Peyer's patch (tissue), 4 donors: ENCODE data around the gene PPIE. TPM values are rescaled to one million over a fixed set of nuclear protein-coding genes. Genes with fewer than 3 reads are reported as not detected.

Experiments used
- DNase-seq, 3 donors: peaks; one replicate each; pipeline ENCODE4 v3.0.0-alpha.2; 2017 to 2019
- H3K27ac ChIP-seq, 4 donors: fragments of 200-600 bp; sonication (generic); one replicate each; pipeline ENCODE4 v1.5.1; 2016 to 2019
- H3K27me3 ChIP-seq, 2 donors: fragments of 200-600 bp; sonication (generic); one replicate each; pipeline ENCODE4 v1.5.1; 2019
- H3K36me3 ChIP-seq, 3 donors: fragments of 200-600 bp; sonication (generic); one replicate each; pipeline ENCODE4 v1.5.1; 2016 to 2019
- H3K4me1 ChIP-seq, 4 donors: fragments of 200-600 bp; sonication (generic); one replicate each; pipeline ENCODE4 v1.5.1; 2016 to 2019
- H3K4me3 ChIP-seq, 4 donors: fragments of 200-600 bp; sonication (generic); 1 replicate in 3 of 4; 2 replicates in 1 of 4; pipeline ENCODE4 v1.5.1; 2016 to 2019; ENCODE audit warnings: mild to moderate bottlenecking in 1 of 4
- H3K9me3 ChIP-seq, 4 donors: fragments of 200-600 bp; sonication (generic); one replicate each; pipeline ENCODE4 v1.5.1; 2016 to 2019; ENCODE audit warnings: mild to moderate bottlenecking in 1 of 4
- CTCF ChIP-seq, 6 experiments: fragments of 450-650 bp in 4 of 6; fragments of 200-600 bp in 2 of 6; sonication (generic) in 1 of 6; IDR thresholded peaks; one replicate each; pipeline ENCODE4 v1.5.1; 2017 to 2019; ENCODE audit warnings: antibody characterized with exemption in 6 of 6, mild to moderate bottlenecking in 3 of 6, moderate library complexity in 1 of 6
- POLR2A ChIP-seq, 2 donors: fragments of 450-650 bp; IDR thresholded peaks; one replicate each; pipeline ENCODE4 v1.5.1; 2017; ENCODE audit warnings: antibody characterized with exemption in 2 of 2, mild to moderate bottlenecking in 2 of 2, moderate library complexity in 2 of 2
- total RNA-seq, 4 donors: library from RNA; depleted of rRNA; stranded (reverse); fragments of >200 nt; gene quantifications; one replicate each; pipeline ENCODE4 v1.1.0, GENCODE V29; 2016

PPIE gene
- total RNA-seq, 4 donors from 2014 or later, result 33.0 to 39.0 (median 37.0) TPM

- H3K4me1 ChIP-seq, result no peaks in the 10 kb centered on the region
- TF ChIP-seq POLR2A (IDR thresholded peaks at IDR 0.05), result no peak
Measured at GRCh38 chr1:39698568-39698967, 40.1 kb upstream of the PPIE start.

DNA sequence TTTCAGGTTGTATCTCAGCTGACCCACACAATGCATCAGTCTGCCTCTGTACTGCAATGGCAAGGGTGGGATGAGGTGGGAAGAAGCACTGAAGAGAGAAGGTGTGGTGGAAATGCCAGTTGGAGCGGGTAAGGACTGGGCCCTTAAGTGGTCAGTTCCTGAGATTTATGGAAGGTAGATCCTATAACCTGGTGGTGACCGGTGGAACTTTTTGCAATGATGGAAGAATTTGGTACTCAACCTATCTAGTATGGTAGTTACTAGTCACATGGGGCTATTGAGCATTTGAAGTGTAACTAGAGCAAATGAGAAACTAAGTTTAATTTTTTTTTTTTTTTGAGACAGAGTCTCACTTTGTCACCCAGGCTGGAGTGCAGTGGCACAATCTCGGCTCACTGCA lies 39.3 kb upstream of the PPIE start:
- H3K36me3 ChIP-seq, result no peaks in the 10 kb centered on the region
- no peaks in the 10 kb centered on the region for H3K27me3 ChIP-seq
- H3K27ac ChIP-seq, result no peak overlapping the region
- H3K4me3 ChIP-seq, result no peak overlapping the region
- H3K4me1 ChIP-seq, result no peaks in the 10 kb centered on the region
- H3K9me3 ChIP-seq, result no peaks in the 10 kb centered on the region
- no peak for DNase-seq
- peak in 1 of 6 experiments; percentile 52 for TF ChIP-seq CTCF (IDR thresholded peaks at IDR 0.05)
- no peak for TF ChIP-seq POLR2A (IDR thresholded peaks at IDR 0.05)

More at GRCh38 chr1:39698568-39698967, 40.1 kb upstream of the PPIE start:
- Histone ChIP-seq H3K27ac (no peak overlapping the region), H3K9me3 (no peaks in the 10 kb centered on the region), H3K36me3 (no peaks in the 10 kb centered on the region), H3K4me3 (no peak overlapping the region), H3K27me3 (no peaks in the 10 kb centered on the region)
- no peak for DNase-seq

GRCh38 chr1:39700348-39700747 lies 38.3 kb upstream of the PPIE start:
- no peak for DNase-seq
- Histone ChIP-seq H3K4me3 (no peak overlapping the region), H3K27me3 (no peaks in the 10 kb centered on the region), H3K4me1 (no peaks in the 10 kb centered on the region), H3K27ac (no peak overlapping the region), H3K9me3 (no peaks in the 10 kb centered on the region), H3K36me3 (no peaks in the 10 kb centered on the region)
- TF ChIP-seq POLR2A (IDR thresholded peaks at IDR 0.05) (no peak), CTCF (IDR thresholded peaks at IDR 0.05) (no peak)

- no peaks in the 10 kb centered on the region for H3K9me3 ChIP-seq
- H3K27ac ChIP-seq, result no peak overlapping the region
- no peak overlapping the region for H3K4me3 ChIP-seq
Measured at GRCh38 chr1:39701049-39701439, 37.6 kb upstream of the PPIE start.

DNA sequence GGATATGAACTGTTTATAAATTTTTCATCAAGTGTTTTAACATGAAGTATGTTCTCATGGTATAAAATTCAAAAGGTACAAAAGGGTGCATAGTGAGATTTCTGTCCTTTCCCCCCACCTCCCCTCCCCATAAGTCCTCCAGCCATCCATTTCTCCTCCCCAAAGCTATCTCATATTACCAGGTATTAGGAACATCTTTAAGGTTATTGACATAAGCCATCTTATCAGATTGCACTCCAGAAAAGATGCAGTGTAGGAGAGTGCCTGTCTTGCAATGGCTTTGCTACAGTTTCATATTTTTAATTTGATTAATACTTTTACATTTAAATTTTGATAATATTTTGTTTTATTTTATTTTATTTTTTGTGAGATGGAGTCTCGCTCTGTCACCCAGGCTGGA lies 33.9 kb upstream of the PPIE start:
- Histone ChIP-seq H3K36me3 (no peaks in the 10 kb centered on the region), H3K27me3 (no peaks in the 10 kb centered on the region), H3K27ac (no peak overlapping the region), H3K4me3 (no peak overlapping the region), H3K9me3 (no peaks in the 10 kb centered on the region), H3K4me1 (no peaks in the 10 kb centered on the region)
- no peak for TF ChIP-seq POLR2A (IDR thresholded peaks at IDR 0.05)
- TF ChIP-seq CTCF (IDR thresholded peaks at IDR 0.05), result no peak
- DNase-seq, result no peak

More at GRCh38 chr1:39701049-39701439, 37.6 kb upstream of the PPIE start:
- no peak for DNase-seq
- Histone ChIP-seq H3K4me1 (no peaks in the 10 kb centered on the region), H3K36me3 (no peaks in the 10 kb centered on the region), H3K27me3 (no peaks in the 10 kb centered on the region)
- TF ChIP-seq CTCF (IDR thresholded peaks at IDR 0.05), result no peak
- TF ChIP-seq POLR2A (IDR thresholded peaks at IDR 0.05), result no peak

- Histone ChIP-seq H3K9me3 (no peaks in the 10 kb centered on the region), H3K36me3 (no peaks in the 10 kb centered on the region), H3K27me3 (no peaks in the 10 kb centered on the region), H3K4me1 (no peaks in the 10 kb centered on the region), H3K4me3 (no peak overlapping the region), H3K27ac (no peak overlapping the region)
- DNase-seq, result no peak
- TF ChIP-seq POLR2A (IDR thresholded peaks at IDR 0.05) (no peak), CTCF (IDR thresholded peaks at IDR 0.05) (no peak)
Measured at GRCh38 chr1:39707506-39707905, 31.2 kb upstream of the PPIE start.
